H1 (cell line): ENCODE results near the gene CLEC16A. TPM values are rescaled to one million over a fixed set of nuclear protein-coding genes. Genes with fewer than 3 reads are reported as not detected.

Source experiments
- CTCF ChIA-PET: fragments of 300-600 bp; sonication (Branson Sonifier 250); formaldehyde crosslinking; loops from one replicate; lab custom pipeline; 2021; ENCODE audit not compliant: partially characterized antibody; lab: Charles Lee
- POLR2A ChIA-PET: fragments of 300-600 bp; sonication (Branson Sonifier 250); formaldehyde crosslinking; loops from one replicate; lab custom pipeline; 2021; ENCODE audit warnings: inconsistent platforms; ENCODE audit not compliant: partially characterized antibody; lab: Charles Lee
- DNase-seq, 2 experiments: peaks; one replicate each; pipeline versions ENCODE4 v3.0.0 to v3.0.0-alpha.2; 2010 to 2022; ENCODE audit warnings: low spot score in 2 of 2, low read depth in 1 of 2, mixed read lengths in 1 of 2
- FAIRE-seq: peaks from 2 replicates; lab custom pipeline; 2011; peaks lifted over from hg19 to GRCh38; lab: Jason Lieb, UNC
- H2AFZ ChIP-seq: 2 replicates; pipeline ENCODE4 v1.8.1; 2012; ENCODE audit warnings: low read length, inconsistent platforms
- H2AK5ac ChIP-seq: 2 replicates; pipeline ENCODE4 v1.6.1; 2013; ENCODE audit warnings: low read depth, low read length
- H2BK120ac ChIP-seq: replicated peaks from 2 replicates; pipeline ENCODE3; 2013; ENCODE audit warnings: low read depth, low read length, inconsistent platforms
- H2BK12ac ChIP-seq: 2 replicates; pipeline ENCODE4 v1.6.1; 2013; ENCODE audit warnings: low read depth, low read length
- H2BK15ac ChIP-seq: 2 replicates; pipeline ENCODE4 v1.6.1; 2013; ENCODE audit warnings: low read length
- H2BK20ac ChIP-seq: 2 replicates; pipeline ENCODE4 v1.6.1; 2013; ENCODE audit warnings: low read length
- H2BK5ac ChIP-seq: 2 replicates; pipeline ENCODE4 v1.6.1; 2013; ENCODE audit warnings: low read depth, low read length
- H3K14ac ChIP-seq: 2 replicates; pipeline ENCODE4 v1.6.1; 2013; ENCODE audit warnings: inconsistent platforms; ENCODE audit not compliant: insufficient read length
- H3K18ac ChIP-seq: 2 replicates; pipeline ENCODE4 v1.6.1; 2013; ENCODE audit warnings: low read length; ENCODE audit errors: extremely low read depth
- H3K23ac ChIP-seq: 2 replicates; pipeline ENCODE4 v1.6.1; 2013; ENCODE audit warnings: inconsistent platforms; ENCODE audit not compliant: insufficient read length
- H3K23me2 ChIP-seq: 2 replicates; pipeline ENCODE4 v1.6.1; 2013; ENCODE audit warnings: low read depth, low read length
- H3K27ac ChIP-seq: 2 replicates; pipeline ENCODE4 v1.6.1; 2011; ENCODE audit warnings: low read depth, low read length, inconsistent platforms
- H3K27me3 ChIP-seq, 4 experiments: replicated peaks in 1 of 4; 1 replicate in 1 of 4; 2 replicates in 3 of 4; pipeline versions ENCODE4 v1.6.1 to v1.8.1; 2011 to 2013; ENCODE audit warnings: low read length in 3 of 4, mild to moderate bottlenecking in 3 of 4, inconsistent platforms in 2 of 4, mixed read lengths in 2 of 4, moderate library complexity in 1 of 4; ENCODE audit not compliant: control insufficient read depth in 3 of 4, insufficient read depth in 3 of 4; ENCODE audit errors: extremely low read depth in 1 of 4
- H3K36me3 ChIP-seq, 4 experiments: 2 replicates each; pipeline versions ENCODE4 v1.6.1 to v1.8.1; 2011 to 2013; ENCODE audit warnings: mild to moderate bottlenecking in 4 of 4, low read length in 3 of 4, moderate library complexity in 2 of 4, control low read depth in 1 of 4, inconsistent platforms in 1 of 4; ENCODE audit not compliant: insufficient read depth in 4 of 4, control insufficient read depth in 2 of 4
- H3K4ac ChIP-seq: replicated peaks from 2 replicates; pipeline ENCODE3; 2013; ENCODE audit warnings: low read length, low read depth, mixed read lengths, inconsistent platforms; ENCODE audit not compliant: insufficient read length
- H3K4me1 ChIP-seq, 4 experiments: replicated peaks in 1 of 4; 1 replicate in 1 of 4; 2 replicates in 3 of 4; pipeline versions ENCODE4 v1.6.1 to v1.8.1; 2011 to 2013; ENCODE audit warnings: low read length in 3 of 4, inconsistent platforms in 2 of 4, mixed read lengths in 1 of 4; ENCODE audit not compliant: insufficient read depth in 4 of 4, control insufficient read depth in 3 of 4
- H3K4me2 ChIP-seq, 2 experiments: 2 replicates each; pipeline versions ENCODE4 v1.6.1 to v1.8.1; 2011 to 2013; ENCODE audit warnings: low read depth in 2 of 2, low read length in 2 of 2, control low read depth in 1 of 2, inconsistent platforms in 1 of 2, mild to moderate bottlenecking in 1 of 2; ENCODE audit not compliant: insufficient read depth in 1 of 2
- H3K4me3 ChIP-seq, 4 experiments: fragments of 200-600, 300-600 bp in 1 of 4; sonication (generic), shearing (Covaris generic), sonication (Bioruptor Twin) in 1 of 4; 2 replicates each; pipeline versions ENCODE4 v1.5.1 to v1.8.1; 2011 to 2016; ENCODE audit warnings: low read length in 4 of 4, low read depth in 3 of 4, control low read depth in 2 of 4, inconsistent platforms in 2 of 4, mild to moderate bottlenecking in 2 of 4, mixed read lengths in 1 of 4, moderate library complexity in 1 of 4; ENCODE audit not compliant: insufficient read depth in 2 of 4; ENCODE audit errors: extremely low read depth in 1 of 4
- H3K56ac ChIP-seq: replicated peaks from 2 replicates; pipeline ENCODE3; 2013; ENCODE audit warnings: low read depth, mild to moderate bottlenecking, mixed read lengths, low read length, inconsistent platforms; ENCODE audit not compliant: insufficient read length
- H3K79me1 ChIP-seq: 2 replicates; pipeline ENCODE4 v1.6.1; 2013; ENCODE audit warnings: low read depth, low read length, control low read depth
- H3K79me2 ChIP-seq, 2 experiments: 2 replicates each; pipeline versions ENCODE4 v1.6.1 to v1.8.1; 2012 to 2013; ENCODE audit warnings: low read length in 2 of 2, mild to moderate bottlenecking in 2 of 2, inconsistent platforms in 1 of 2; ENCODE audit not compliant: insufficient read depth in 2 of 2, control insufficient read depth in 1 of 2
- H3K9ac ChIP-seq, 4 experiments: replicated peaks in 1 of 4; 1 replicate in 1 of 4; 2 replicates in 3 of 4; pipeline versions ENCODE4 v1.6.1 to v1.8.1; 2011 to 2013; ENCODE audit warnings: low read depth in 3 of 4, low read length in 3 of 4, control low read depth in 2 of 4, mild to moderate bottlenecking in 2 of 4, moderate library complexity in 2 of 4, inconsistent platforms in 1 of 4; ENCODE audit errors: extremely low read depth in 1 of 4
- H3K9me3 ChIP-seq, 2 experiments: 2 replicates each; pipeline versions ENCODE4 v1.6.1 to v1.8.1; 2012 to 2013; ENCODE audit warnings: mild to moderate bottlenecking in 2 of 2, moderate library complexity in 2 of 2, control low read depth in 1 of 2, inconsistent platforms in 1 of 2, low read depth in 1 of 2, low read length in 1 of 2, mixed read lengths in 1 of 2; ENCODE audit not compliant: insufficient read depth in 2 of 2
- H4K20me1 ChIP-seq, 2 experiments: replicated peaks in 1 of 2; 2 replicates each; pipeline versions ENCODE3 to v1.8.1; 2011 to 2013; ENCODE audit warnings: inconsistent platforms in 2 of 2, low read length in 2 of 2, mild to moderate bottlenecking in 1 of 2; ENCODE audit not compliant: insufficient read depth in 2 of 2, control insufficient read depth in 1 of 2
- H4K5ac ChIP-seq: 2 replicates; pipeline ENCODE4 v1.6.1; 2013; ENCODE audit warnings: low read length, low read depth, mixed read lengths, inconsistent platforms; ENCODE audit not compliant: insufficient read length
- H4K8ac ChIP-seq: 2 replicates; pipeline ENCODE4 v1.8.0; 2013; ENCODE audit warnings: mild to moderate bottlenecking, moderate library complexity, low read length, inconsistent platforms; ENCODE audit not compliant: insufficient read depth; ENCODE audit errors: extremely low read depth
- H4K91ac ChIP-seq: replicated peaks from 2 replicates; pipeline ENCODE3; 2013; ENCODE audit warnings: low read length, mixed read lengths, inconsistent platforms; ENCODE audit not compliant: insufficient read length
- BRCA1 ChIP-seq: IDR thresholded peaks from 2 replicates; pipeline ENCODE4 v1.6.1; 2012; ENCODE audit warnings: low read depth, low read length, improper control_type of control experiment
- CTBP2 ChIP-seq: IDR thresholded peaks from 2 replicates; pipeline ENCODE4 v1.7.0; 2011; ENCODE audit warnings: borderline replicate concordance, mild to moderate bottlenecking, moderate library complexity, mixed read lengths, low read length; ENCODE audit not compliant: insufficient read depth, insufficient read length
- EZH2 ChIP-seq: fragments of 200-600 bp; sonication (generic); IDR thresholded peaks from 2 replicates; pipeline ENCODE4 v1.7.1; 2012; ENCODE audit warnings: low read depth, mild to moderate bottlenecking, moderate library complexity, low read length, inconsistent platforms; ENCODE audit not compliant: severe bottlenecking
- JUND ChIP-seq: IDR thresholded peaks from 2 replicates; pipeline ENCODE4 v1.6.1; 2011; ENCODE audit warnings: mild to moderate bottlenecking, improper control_type of control experiment, low read length
- KDM1A ChIP-seq: fragments of 200-600, 300-600 bp; sonication (generic); IDR thresholded peaks from 2 replicates; pipeline ENCODE4 v1.7.1; 2016; ENCODE audit warnings: mild to moderate bottlenecking, low read length, borderline replicate concordance
- MAFK ChIP-seq: IDR thresholded peaks from 2 replicates; pipeline ENCODE4 v1.6.1; 2012; ENCODE audit warnings: low read depth, mild to moderate bottlenecking, improper control_type of control experiment, low read length
- MAX ChIP-seq: IDR thresholded peaks from 2 replicates; pipeline ENCODE4 v1.6.1; 2012; ENCODE audit warnings: inconsistent platforms
- RNF2 ChIP-seq: fragments of 200-900, 300-1000 bp; sonication (generic); IDR thresholded peaks from 2 replicates; pipeline ENCODE4 v1.7.1; 2016; ENCODE audit warnings: borderline replicate concordance, low read depth, mild to moderate bottlenecking, antibody characterized with exemption, low read length; ENCODE audit not compliant: poor library complexity, severe bottlenecking; ENCODE audit errors: missing control alignments
- SAP30 ChIP-seq: fragments of 300-600 bp; sonication (generic); IDR thresholded peaks from 2 replicates; pipeline ENCODE4 v1.7.1; 2012; ENCODE audit warnings: low read length, moderate library complexity, mild to moderate bottlenecking, inconsistent platforms; ENCODE audit not compliant: insufficient read depth, insufficient replicate concordance
- SIX5 ChIP-seq: IDR thresholded peaks from 2 replicates; pipeline ENCODE4 v1.6.1; 2011; ENCODE audit warnings: mild to moderate bottlenecking, low read depth, low read length
- SRF ChIP-seq: IDR thresholded peaks from 2 replicates; pipeline ENCODE4 v1.6.1; 2011; ENCODE audit warnings: mild to moderate bottlenecking, low read depth, low read length, moderate library complexity
- ZNF274 ChIP-seq: IDR thresholded peaks from 2 replicates; pipeline ENCODE4 v1.7.0; 2012; ENCODE audit warnings: low read length, borderline replicate concordance; ENCODE audit errors: extremely low read depth
- WGBS, 2 experiments: shearing (Covaris generic) in 1 of 2; methylation state at CpG; one replicate each; pipeline versions ENCODE4 v1.1.6 to v1.1.7; 2013 to 2015; ENCODE audit warnings: low lambda C conversion rate in 2 of 2, mixed read lengths in 2 of 2, inconsistent platforms in 1 of 2, low coverage in 1 of 2, missing lambda C conversion rate in 1 of 2; ENCODE audit not compliant: insufficient replicate concordance in 2 of 2, insufficient coverage in 1 of 2, insufficient read length in 1 of 2; ENCODE audit errors: extremely low coverage in 1 of 2, missing lambda C conversion rate in 1 of 2; 5-methylcytosine and 5-hydroxymethylcytosine counted together
- polyA plus RNA-seq, 7 experiments: library from polyadenylated mRNA; depleted of rRNA in 3 of 7; stranded (reverse) in 5 of 7; unstranded in 2 of 7; fragments of >200 nt in 5 of 7; fragments of 200-250 nt in 2 of 7; gene quantifications; 1 replicate in 5 of 7; 2 replicates in 1 of 7; 4 replicates in 1 of 7; pipeline versions ENCODE4 v1.2.1 to v1.2.3, GENCODE V29; 2011 to 2013; ENCODE audit warnings: missing spikeins in 2 of 7, mixed read lengths in 2 of 7
- total RNA-seq: library from RNA; stranded (reverse); fragmentation: NEBNext Ultra II Directional; extraction: Animal tissue kit (Norgen Biotek cat#: 25700); gene quantifications from 2 replicates; pipeline ENCODE4 v1.2.1, GENCODE V29; 2021
- TF ChIP-seq, protein P1 (sequence below): IDR thresholded peaks from 2 replicates; pipeline ENCODE4 v1.6.1; 2011; ENCODE audit warnings: low read depth, mild to moderate bottlenecking, low read length; ENCODE audit not compliant: insufficient read depth

CLEC16A gene
- total and polyA plus RNA-seq, 2 of the 8 experiments (the other 6 are each of a cell fraction or from before 2014, with no cell fraction given): 7.6 to 19.3 TPM

- no peak overlapping the region for H3K18ac ChIP-seq
- TF ChIP-seq BRCA1 (no peak), KDM1A (no peak), ZNF274 (no peak), SIX5 (no peak), MAFK (no peak), EZH2 (no peak), CTBP2 (no peak), SRF (no peak), SAP30 (no peak), RNF2 (no peak), MAX (no peak), JUND (no peak)
- TF ChIP-seq, protein P1, sequence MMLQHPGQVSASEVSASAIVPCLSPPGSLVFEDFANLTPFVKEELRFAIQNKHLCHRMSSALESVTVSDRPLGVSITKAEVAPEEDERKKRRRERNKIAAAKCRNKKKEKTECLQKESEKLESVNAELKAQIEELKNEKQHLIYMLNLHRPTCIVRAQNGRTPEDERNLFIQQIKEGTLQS: no peak
Observed at GRCh38 chr16:11095935-11096334, 151.6 kb downstream of the CLEC16A start.

More at GRCh38 chr16:11095935-11096334, 151.6 kb downstream of the CLEC16A start:
- no peak overlapping the region for H3K4ac ChIP-seq
- DNase-seq (no peak), FAIRE-seq (no peak)
- H4K20me1 ChIP-seq: no peaks in the 10 kb centered on the region
- no peaks in the 10 kb centered on the region for H3K79me2 ChIP-seq
- H2AFZ ChIP-seq: no peak overlapping the region
- no peak overlapping the region for H3K23ac ChIP-seq
- no peak overlapping the region for H2BK12ac ChIP-seq
- H3K4me3 ChIP-seq: no peak overlapping the region
- H4K8ac ChIP-seq: no peak overlapping the region
- no peaks in the 10 kb centered on the region; a peak in 2 of 7 replicates for H3K4me1 ChIP-seq
- no peak overlapping the region for H2BK5ac ChIP-seq
- no peak overlapping the region for H3K4me2 ChIP-seq
- no peaks in the 10 kb centered on the region for H3K27me3 ChIP-seq
- no peak overlapping the region for H3K56ac ChIP-seq
- H3K36me3 ChIP-seq: no peaks in the 10 kb centered on the region
- POLR2A ChIA-PET: interaction anchor here (1.3 kb wide), 1 partner anchor 37 kb away, joined by 3 read pairs; no protein-coding TSS in a partner anchor
- 90% methylated on average over 4 of the region's 4 CpGs; no CpG with 5 or more reads in 1 of the 2 experiments for WGBS, 2 experiments
- no peaks in the 10 kb centered on the region for H3K23me2 ChIP-seq
- no peak overlapping the region for H3K9ac ChIP-seq
- H3K14ac ChIP-seq: no peak overlapping the region
- no peak overlapping the region for H3K27ac ChIP-seq
- H3K9me3 ChIP-seq: no peaks in the 10 kb centered on the region
- no peak overlapping the region for H2BK15ac ChIP-seq
- CTCF ChIA-PET: no interaction called here
- H3K79me1 ChIP-seq: no peaks in the 10 kb centered on the region
- no peak overlapping the region for H2BK20ac ChIP-seq
- no peak overlapping the region for H2AK5ac ChIP-seq
- H4K5ac ChIP-seq: no peak overlapping the region
- no peak overlapping the region for H2BK120ac ChIP-seq
- no peak overlapping the region for H4K91ac ChIP-seq
